HTERT RPE-1 (cell line): Measurements from ENCODE around the gene APLN.

ENCODE experiments used
- in situ Hi-C: fragments of 300-500 bp; cut with MboI; formaldehyde crosslinking; loops from 4 replicates; pipeline ENCODE4 v1.14.3; 2020; ENCODE audit warnings: low sequenced_read_pairs

APLN gene

DNA sequence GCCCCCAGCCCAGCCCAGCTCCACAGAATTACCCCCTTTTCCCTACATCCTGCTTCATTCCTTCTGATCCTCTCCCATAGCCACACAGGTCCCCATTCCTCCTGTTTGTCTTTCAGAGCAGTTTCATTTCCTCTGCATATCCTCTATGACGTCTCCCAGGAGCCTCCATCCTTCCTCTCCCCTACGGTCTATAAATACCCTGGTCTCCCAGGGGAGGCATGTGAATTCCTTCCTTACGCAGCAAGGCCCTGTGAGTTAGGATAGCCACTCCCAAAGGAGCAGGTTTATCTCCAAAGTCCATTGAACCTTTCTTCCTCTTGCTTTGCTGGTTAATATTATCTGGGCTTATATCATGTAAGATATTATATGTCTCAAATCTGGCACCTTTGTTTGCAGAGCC, 8.4 kb upstream of the APLN start:
- in situ Hi-C loops, result no loop called here

DNA sequence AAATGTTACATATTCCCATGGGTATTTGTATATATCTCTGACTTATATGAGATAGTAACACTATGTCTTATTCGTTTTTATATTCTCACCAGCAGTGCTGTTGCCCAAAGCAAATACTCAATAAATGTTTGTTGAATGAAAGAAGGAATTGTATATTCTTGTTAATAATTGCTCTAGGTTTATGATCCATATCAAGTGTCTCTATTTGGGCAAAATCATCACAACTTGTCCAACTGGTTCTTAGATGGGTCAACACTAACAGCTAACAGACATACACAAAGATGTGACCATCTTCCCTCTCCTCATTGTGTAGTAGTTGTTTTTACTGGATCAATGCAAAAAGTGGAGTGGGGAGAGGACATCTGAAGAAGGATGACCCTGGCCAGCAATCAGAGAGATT, 6.6 kb upstream of the APLN start:
- in situ Hi-C loops, result no loop called here

DNA sequence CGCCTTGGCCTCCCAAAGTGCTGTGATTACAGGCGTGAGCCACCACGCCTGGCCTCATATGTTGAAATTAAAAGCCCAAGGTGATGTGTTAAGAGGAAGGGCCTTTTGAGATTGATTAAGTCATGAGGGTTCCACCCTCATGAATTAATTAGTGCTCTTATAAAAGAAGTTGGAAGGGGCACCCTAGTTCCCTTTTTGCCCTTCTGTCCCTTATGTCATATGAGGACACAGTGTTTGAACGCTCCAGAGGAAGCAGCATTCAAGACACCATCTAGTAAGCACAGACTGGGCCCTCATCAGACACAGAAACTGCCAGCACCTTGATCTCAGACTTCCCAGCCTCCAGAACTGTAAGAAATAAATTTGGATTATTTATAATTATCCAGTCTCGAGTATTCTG, 5.1 kb upstream of the APLN start:
- in situ Hi-C loops, result no loop called here

DNA sequence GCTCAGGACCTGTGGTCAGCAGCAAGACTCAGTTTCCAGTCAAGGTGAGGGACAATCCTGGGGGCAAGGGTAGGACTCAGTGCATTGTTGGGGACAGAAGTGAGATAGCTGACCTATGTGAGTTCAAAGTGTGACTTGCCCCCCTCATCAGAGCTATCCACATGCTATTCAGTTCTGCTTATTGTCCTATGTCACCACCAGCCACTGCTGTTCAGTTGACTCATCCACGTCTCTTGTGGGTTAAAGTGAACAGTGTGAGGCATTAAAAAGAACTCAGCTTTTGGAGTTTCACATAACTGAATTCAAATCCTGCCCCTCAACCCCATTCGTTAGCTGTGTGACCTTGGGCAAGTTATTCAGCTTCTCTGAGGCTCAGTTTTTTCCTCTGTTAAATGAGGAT, 4.4 kb upstream of the APLN start:
- in situ Hi-C loops, result no loop called here

DNA sequence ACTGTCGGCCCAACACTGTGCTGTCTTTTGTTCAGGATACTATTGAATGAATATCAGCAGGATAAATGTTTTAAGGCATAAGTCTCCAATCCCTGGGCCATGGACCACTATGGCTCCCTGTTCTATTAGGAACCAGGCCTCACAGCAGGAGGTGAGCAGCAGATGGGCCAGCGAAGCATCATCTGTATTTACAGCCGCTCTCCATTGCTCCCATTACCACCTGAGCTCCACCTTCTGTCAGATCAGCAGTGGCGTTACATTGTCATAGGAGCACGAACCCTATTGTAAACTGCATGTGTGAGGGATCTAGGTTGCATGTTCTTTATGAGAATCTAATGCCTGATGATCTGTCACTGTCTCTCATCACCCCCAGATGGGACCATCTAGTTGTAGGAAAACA, 3.7 kb upstream of the APLN start:
- in situ Hi-C loops, result no loop called here

DNA sequence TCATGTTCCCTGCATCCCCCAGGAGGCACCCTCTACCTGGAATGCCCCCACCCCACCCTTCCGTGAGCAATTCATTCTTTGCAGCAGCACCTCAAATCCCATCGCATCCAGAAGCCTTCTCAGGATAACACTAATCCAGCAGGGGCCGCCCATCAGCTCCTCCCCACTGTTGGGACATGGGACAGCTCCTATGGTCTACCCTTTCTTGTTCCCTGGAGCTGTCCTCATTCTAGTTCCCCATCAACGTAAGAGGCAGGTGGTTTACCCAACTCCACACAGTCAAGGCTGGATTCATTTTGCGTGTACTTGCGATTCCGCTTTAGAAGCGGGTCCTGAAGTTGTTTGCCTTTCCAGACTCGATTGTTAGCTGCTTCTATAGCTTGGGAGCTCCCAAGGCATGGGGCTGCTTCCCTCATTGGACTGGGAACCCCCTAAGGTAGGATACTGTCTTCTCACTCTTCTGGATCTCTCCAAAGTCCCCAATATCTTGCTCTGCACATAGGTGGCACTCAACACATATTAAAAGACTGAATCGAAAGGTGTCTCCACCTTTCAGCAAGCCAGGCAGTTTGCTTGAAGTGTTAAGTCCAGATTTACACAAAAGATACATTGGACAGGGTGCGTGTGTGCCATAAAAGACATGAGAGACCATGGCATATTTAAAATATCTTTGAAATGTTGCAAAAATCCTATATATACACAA, 942 bp upstream of the APLN start:
- in situ Hi-C loops, result no loop called here

DNA sequence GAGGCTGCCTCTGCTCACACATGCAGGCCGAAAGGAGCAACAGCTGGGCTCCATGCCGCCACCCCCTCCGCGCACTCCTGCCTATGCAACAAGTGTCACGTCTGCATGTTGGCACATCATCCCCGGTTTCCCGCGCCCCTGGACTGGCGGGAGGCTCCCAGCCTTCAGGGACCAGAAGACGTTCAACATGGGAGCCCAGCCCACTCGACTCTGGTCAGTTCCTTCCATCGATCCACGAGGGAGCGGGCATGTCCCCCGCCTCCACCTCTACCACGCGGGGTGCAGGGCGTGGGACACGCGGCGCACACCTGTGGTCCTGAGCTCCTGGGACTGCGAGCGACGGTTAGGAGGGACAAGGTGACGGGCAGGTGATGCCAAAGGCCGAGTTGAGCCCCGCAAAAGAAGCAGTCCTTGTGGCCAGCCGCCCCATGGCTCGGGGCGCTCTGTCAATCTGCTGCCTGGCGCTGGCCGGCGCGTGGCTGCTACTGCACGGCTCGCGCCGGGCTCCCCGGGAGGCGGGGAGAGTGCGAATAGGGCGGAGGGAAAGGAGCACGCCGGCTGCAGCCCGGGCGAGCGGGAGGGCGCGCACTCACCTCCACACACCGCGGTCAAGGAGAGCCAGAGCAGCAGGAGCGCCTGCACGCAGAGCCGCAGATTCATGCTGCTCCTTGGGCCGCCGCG, 645 bp downstream of the APLN start:
- in situ Hi-C loops, result no loop called here

DNA sequence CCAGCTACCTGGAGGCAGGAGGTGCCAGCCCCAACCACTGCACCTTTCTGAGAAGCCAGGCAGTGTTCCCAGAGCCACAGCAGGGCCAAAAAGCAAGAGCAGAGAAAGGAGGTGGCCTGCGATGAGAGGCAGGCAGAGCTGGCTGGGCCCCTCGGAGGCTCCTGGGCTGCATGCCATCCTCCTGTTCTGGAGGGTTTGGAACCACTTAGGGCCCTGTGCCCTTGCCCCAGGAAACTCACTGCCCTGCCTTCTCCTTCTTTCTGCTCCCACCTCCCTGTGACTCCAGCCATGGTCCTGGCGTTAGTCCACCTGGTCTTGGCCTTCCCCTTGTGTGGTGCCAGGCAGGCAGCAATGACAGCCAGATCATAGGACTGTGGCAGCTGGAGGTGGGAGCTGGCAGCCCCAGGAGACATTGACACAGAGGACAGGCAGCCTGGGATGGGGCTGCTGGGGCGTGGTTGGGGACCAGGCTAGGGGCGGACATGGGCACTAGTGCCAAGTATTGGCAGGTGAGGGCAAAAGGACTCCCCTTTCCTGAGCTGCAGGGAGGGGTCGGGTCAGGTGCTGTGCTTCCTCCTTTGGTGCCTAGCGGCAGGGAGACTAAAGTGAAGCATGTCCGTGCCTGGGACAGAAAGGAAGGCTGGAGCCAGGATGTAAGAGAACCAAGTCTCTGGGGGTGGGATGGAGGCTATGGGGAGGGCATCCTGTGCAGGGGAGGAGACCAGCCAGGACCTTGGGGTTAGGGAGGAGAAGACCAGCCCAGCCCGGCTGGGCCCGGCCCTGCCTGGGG, 1.4 kb downstream of the APLN start:
- in situ Hi-C loops, result no loop called here

DNA sequence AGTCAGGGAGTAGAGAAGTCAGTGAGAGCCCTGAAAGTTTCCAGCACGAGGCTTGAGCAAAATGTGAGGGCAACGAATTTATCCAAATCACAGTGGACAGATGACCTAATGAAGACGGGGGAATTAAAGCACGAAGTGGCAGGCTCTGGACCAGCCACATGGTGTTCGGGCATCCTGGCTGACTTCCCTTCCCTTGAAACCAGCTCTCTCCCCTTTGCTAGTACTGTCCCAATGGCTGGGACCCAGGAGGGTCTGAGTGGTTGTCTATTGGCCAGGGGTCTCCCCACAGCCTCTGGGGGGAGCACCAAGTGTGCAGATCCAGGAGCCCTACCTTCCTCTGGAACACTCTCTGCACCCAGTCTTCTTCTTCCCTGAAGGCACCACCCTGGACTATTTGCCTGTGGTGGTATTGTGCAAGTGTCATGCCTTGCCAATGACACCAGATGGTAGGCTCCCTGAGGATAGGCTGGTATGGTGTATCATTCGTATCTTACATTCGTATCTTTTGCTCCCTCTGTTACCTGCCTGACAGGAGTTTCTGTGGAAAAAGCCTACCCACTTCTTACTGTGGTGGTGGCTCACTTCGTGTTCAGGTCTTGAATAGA, 2.1 kb downstream of the APLN start:
- in situ Hi-C loops, result no loop called here

DNA sequence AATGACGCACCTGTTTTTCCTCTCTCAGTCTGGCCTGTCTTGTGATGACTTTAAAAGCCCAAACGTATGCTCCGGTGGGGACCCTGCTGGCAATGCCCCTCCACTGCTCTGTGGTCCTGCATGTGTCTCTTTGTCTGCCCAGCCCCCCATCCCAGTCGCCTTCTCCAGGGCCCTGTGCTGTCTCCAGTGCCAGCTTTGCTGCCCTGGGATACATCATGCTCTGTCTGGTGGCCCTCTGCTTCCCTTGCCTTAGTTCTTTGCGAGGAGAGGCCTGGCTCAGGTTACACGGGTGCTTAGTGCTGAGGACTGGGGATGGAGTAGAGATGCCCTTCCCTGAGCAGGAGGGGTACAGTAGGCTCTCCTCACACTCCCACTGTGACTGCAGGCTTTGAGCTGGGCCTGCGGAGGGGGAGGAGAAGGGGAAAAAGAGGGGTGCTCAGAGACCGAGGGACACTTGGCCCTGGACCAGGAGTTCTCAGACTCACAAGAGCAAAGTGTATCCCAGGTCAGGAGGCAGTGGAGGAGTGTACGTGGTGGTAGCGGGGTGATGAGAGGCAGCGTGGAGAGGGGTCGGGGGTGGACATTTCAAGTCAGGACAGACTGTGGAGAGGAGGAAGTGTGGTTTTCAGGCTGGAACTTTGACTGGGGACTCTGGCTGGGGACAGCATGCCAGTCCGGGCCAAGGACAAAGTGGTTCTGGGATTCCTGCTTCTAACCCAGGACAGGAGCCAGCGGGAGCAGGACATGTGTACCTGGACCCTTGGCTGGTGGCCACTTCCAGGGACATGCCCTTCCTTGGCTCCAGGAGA, 2.8 kb downstream of the APLN start:
- in situ Hi-C loops, result no loop called here

DNA sequence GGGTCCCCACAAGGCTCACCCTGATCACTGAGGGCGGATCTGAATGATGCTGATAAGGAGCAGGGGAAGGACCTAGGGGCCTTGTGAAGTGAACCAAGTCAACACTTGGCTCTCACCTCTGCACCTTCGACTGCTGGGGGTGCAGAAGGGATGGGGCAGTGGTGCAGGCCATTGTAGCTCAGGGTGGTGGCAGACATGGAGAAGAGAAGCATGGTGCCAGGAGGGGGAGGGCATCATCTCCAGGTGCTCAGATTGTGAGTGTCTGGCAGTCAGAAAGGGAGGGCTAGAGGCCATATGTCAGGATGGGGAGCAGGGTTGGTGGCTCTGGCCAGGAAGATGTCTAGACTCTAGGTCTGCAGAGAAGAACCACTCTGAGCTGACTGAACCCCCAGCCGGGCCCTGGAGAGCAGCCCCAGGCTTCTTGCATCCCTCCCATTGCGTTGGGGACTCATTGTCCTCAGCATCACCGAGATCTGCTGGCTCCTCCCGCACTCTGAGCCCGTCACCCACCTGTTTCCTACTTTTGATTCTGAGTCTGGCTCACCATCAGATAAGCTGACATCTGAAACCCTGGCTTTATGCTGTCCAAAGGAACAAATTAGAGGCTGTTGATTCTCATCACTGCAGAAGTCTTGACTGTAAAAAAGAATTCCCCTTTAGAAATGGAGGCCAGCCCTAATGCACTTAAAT, 3.8 kb downstream of the APLN start:
- in situ Hi-C loops, result no loop called here

DNA sequence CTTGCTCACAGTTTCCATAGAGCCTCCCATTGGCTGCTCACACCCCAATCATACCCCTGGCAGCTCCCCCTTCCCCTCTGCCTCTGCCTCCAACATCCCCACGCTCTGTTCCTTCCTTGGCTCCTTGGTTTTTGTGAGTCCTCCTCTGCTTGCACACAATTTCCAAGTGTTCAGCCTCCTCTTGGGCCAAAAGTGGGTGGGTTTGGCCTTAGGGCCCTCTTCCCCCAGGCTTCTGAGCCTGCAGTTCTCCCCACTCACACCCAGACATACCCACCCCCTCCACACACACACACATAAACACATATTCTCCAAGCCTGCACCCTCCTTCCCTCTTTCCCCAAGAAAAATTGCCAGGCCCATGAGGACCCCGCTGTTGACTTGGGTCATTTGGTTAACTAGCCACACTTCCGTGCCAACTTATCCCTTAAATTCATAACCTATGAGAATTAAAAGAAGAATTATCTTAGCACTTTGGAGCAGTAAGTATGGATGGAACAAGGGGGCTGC, 4.5 kb downstream of the APLN start:
- in situ Hi-C loops, result no loop called here

DNA sequence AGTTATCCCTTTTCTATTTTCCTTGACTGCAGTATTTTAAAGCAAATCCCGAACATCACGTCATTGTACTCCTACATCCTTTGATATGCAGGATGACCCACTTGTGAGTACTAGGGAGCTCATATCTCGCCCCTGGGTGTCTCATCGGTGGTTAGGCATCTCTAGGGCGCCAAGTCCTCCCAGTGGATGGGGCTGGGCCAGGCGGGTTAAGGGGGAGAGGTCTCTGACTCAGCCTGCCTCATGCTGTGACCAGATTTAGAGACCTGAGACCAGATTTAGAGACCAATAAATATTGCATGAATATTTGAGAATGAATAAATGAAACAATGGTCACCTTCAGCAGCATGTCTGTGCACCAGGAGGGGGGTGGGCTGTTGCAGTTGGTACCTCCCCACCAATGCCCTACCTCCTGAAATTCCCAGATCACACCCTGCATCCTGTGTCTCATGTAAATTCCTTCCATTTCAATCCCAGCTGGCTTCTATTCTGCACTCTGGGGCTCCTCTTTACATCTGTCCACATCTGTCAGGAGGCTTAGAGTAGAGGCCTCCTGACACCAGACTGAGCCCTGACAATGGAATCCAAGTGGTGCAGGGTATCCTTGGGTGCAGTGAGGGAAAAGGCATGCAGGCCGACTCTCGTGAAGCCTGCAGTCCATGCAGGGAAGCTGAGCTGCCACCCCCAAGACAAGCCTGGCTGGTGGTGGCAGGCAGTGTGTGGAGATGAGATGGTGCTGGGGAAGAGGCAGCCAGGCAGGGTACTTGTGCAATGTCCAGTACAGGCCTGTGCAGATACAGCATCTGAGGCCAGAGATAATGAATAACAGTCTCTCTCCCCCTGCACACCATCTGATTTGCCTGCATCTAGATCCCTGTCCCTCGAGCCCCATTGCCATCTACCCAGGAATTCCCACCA, 5.2 kb downstream of the APLN start:
- in situ Hi-C loops, result no loop called here

DNA sequence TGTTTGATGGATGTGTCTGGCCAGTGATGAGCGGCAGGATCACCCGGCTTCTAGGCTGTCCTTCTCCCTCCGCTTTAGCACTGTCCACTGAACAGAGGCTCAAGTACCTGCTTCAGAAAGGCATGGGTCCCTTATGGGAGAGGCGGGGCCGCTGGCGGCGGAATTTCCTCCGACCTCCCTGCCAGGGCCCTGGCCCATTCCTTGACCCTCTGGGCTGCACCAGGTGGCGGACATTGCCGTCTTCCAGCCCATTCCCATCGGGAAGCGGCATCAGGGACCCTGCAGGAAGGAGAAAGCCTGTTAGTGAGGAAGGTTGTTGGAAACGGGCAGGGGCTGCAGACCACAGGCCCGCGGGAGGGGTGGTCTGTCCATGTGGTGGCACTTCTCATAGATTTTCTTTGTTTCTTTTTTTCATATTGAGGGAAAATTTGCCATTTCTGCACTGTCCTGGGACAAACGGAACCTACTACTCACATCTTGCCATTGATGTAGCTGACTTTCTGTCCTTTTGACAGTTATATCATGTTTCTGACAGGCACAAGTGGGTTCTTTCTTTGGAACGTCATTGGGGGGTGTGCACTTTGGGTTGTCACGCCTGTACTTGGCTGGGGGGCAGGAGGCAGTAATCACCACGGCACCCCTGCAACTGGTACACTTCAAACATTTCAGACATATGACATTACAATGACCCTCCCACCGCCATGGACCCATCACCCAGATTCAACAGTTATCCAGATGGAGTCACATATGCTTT, 6.1 kb downstream of the APLN start:
- in situ Hi-C loops, result no loop called here

DNA sequence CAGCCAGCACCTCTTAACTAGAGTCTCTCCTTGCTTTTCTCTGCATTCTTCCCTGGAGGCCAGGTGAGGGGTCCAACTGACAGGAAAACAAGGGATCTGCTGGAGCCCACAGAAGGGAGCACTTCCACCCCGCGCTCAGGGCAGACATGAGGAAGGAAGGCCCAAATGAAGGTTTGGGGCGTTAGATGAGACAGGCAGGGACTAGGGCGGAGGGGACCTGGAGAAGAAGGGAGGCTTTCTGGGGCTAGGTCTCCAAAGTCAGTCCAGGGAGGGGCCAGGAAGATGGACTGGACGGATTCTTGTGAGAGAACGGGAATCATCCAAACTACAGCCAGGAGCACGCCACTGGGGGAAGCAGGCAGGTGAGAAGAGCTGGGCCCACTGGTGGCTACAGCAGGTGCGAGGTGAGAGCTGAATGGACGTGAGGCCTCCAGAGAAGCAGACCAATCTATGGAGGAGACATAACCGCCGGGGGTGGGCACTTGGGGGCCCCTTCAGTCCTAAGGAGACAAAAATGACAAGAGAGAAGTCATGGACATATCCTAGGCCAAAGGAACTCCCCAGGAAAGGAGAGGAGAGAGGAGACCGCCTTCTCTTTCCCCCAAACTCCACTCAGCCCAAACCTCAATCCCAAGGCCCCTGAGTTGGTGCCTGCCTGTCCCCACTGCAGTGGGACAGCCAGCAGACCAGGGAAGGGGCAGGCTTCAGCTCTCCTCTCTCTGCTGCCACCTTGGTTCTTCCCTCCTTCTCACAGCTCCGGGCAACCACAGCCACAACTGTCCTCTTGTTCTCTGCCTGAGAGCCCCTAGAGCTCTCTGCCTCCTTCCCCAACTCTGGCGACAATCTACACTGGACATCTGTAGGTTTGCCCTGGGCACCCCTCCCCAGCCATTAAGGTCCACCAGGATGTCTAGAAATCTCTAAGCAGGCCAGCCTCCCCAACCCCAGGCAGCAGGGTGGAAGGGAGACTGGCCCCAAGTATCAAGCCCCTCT, 7.0 kb downstream of the APLN start:
- in situ Hi-C loops, result no loop called here

DNA sequence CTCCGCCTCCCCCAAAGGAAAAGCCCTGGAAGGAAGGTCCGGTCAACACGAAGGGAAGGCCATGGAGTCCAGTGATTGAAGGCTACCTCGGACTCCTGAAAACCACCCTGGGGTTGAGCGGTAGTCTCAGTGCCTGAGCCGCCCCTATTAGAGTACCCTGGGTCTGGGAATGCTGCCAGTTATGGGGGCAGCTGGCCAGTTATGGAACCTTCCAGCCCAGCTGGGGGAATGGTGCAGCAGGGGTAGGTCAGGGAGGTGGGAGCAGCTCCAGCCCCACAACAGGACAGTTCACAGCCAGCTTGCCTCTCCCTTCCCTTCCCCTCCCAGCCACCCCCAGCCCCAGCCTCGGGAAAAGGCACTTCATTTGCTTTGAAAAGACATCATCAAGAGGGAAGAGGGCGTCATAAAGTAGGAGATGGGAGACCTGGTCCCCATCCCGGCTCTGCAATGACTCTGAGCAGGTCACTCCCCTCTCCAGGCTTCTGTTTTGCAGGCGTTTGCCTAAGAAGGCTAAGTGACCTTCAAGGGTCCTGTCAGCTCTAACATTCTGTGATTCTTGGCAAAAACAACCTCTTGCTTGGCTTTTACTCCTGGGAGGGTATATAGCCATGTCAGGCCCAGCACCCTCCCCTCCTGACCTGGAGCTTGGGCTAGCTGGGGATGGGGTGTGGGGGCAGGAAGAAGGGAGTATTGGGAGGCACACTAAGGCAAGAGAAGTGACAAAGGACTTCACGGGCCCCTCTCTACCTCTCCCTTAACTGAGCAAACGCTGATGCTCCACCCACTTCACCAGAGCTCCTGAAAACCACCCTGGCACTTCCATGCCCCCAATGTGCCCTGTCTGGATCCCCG, 8.0 kb downstream of the APLN start:
- in situ Hi-C loops, result no loop called here
